OCI-LY1 (cell line): ENCODE results near the gene AP5S1.

Source experiments
- EZH2 ChIP-seq: fragments of 200-600 bp; sonication (generic), shearing (Covaris generic); IDR thresholded peaks from 2 replicates; pipeline ENCODE4 v1.8.0; 2017; ENCODE audit warnings: borderline replicate concordance, mixed run types, mild to moderate bottlenecking, antibody characterized with exemption, low read length, moderate library complexity, mixed read lengths
- TF ChIP-seq, protein P1 (sequence below): fragments of 200-600 bp; sonication (generic), shearing (Covaris generic); IDR thresholded peaks from 2 replicates; pipeline ENCODE4 v1.5.1; 2017; ENCODE audit warnings: mild to moderate bottlenecking, antibody characterized with exemption, low read length, moderate library complexity, mixed read lengths

GRCh38 chr20:3801846-3802245, 18.5 kb upstream of the AP5S1 start:
- TF ChIP-seq, protein P1, sequence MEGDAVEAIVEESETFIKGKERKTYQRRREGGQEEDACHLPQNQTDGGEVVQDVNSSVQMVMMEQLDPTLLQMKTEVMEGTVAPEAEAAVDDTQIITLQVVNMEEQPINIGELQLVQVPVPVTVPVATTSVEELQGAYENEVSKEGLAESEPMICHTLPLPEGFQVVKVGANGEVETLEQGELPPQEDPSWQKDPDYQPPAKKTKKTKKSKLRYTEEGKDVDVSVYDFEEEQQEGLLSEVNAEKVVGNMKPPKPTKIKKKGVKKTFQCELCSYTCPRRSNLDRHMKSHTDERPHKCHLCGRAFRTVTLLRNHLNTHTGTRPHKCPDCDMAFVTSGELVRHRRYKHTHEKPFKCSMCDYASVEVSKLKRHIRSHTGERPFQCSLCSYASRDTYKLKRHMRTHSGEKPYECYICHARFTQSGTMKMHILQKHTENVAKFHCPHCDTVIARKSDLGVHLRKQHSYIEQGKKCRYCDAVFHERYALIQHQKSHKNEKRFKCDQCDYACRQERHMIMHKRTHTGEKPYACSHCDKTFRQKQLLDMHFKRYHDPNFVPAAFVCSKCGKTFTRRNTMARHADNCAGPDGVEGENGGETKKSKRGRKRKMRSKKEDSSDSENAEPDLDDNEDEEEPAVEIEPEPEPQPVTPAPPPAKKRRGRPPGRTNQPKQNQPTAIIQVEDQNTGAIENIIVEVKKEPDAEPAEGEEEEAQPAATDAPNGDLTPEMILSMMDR: no peak
- TF ChIP-seq EZH2: no peak
